HepG2 (cell line): Measurements from ENCODE around the gene STOM. TPM values are rescaled to one million over a fixed set of nuclear protein-coding genes. Genes with fewer than 3 reads are reported as not detected.

ENCODE experiments used
- KAT8 ChIP-seq: IDR thresholded peaks from 2 replicates; pipeline ENCODE4 v1.6.1; 2016; ENCODE audit warnings: missing genetic modification reagents, missing compliant biosample characterization
- MBD4 ChIP-seq: IDR thresholded peaks from 2 replicates; pipeline ENCODE4 v1.6.1; 2012; ENCODE audit warnings: low read length, inconsistent platforms, borderline replicate concordance
- MED1 ChIP-seq: sonication (generic); formaldehyde crosslinking; IDR thresholded peaks from 2 replicates; pipeline ENCODE4 v1.4.0; 2020; ENCODE audit warnings: missing genetic modification reagents
- PCBP2 ChIP-seq: fragments of 200-400 bp; formaldehyde crosslinking; optimal IDR thresholded peaks from 2 replicates; pipeline ENCODE3; 2018; ENCODE audit warnings: low read length, low read depth; ENCODE audit not compliant: poor library complexity, severe bottlenecking
- RNF2 ChIP-seq: fragments of 450-650 bp; conservative IDR thresholded peaks from 2 replicates; pipeline ENCODE4 v1.6.1; 2016; ENCODE audit warnings: low read depth
- SALL1 ChIP-seq: sonication (generic); formaldehyde crosslinking; IDR thresholded peaks from 2 replicates; pipeline ENCODE4 v1.8.0; 2022; ENCODE audit warnings: mild to moderate bottlenecking, missing genetic modification reagents
- SP5 ChIP-seq: IDR thresholded peaks from 2 replicates; pipeline ENCODE4 v1.6.1; 2016; ENCODE audit warnings: low read depth, borderline replicate concordance
- TGIF2 ChIP-seq: IDR thresholded peaks from 2 replicates; pipeline ENCODE4 v1.6.1; 2016; ENCODE audit warnings: control low read depth, missing compliant biosample characterization
- ZFP82 ChIP-seq: sonication (generic); formaldehyde crosslinking; IDR thresholded peaks from 2 replicates; pipeline ENCODE4 v1.5.1; 2020; ENCODE audit warnings: mild to moderate bottlenecking, missing genetic modification reagents, borderline replicate concordance
- ZNF160 ChIP-seq: sonication (generic); formaldehyde crosslinking; IDR thresholded peaks from 2 replicates; pipeline ENCODE4 v1.8.0; 2022; ENCODE audit warnings: mild to moderate bottlenecking, inconsistent platforms, missing genetic modification reagents
- ZNF251 ChIP-seq: sonication (generic); formaldehyde crosslinking; IDR thresholded peaks from 2 replicates; pipeline ENCODE4 v1.9.0; 2021; ENCODE audit warnings: mild to moderate bottlenecking, missing genetic modification reagents
- ZNF326 ChIP-seq: sonication (generic); formaldehyde crosslinking; IDR thresholded peaks from 2 replicates; pipeline ENCODE4 v1.4.0; 2020; ENCODE audit warnings: missing genetic modification reagents, borderline replicate concordance
- polyA plus RNA-seq, 8 experiments: library from polyadenylated mRNA; depleted of rRNA in 3 of 8; stranded (reverse) in 7 of 8; unstranded in 1 of 8; fragments of >200 nt; fragmentation: Illumina TruSeq in 4 of 8; extraction: Trizol in 4 of 8; gene quantifications; 2 replicates each; pipeline versions ENCODE4 v1.2.1 to v1.2.3, GENCODE V29; 2011 to 2016; ENCODE audit warnings: low read depth in 4 of 8, missing spikeins in 1 of 8, mixed read lengths in 1 of 8; ENCODE audit not compliant: insufficient read depth in 1 of 8
- total RNA-seq, 5 experiments: library from RNA; depleted of rRNA; stranded (reverse); fragments of >200 nt; fragmentation: Illumina TruSeq; extraction: Trizol; gene quantifications; 2 replicates each; pipeline ENCODE4 v1.2.3, GENCODE V29; 2016; ENCODE audit warnings: low read depth in 1 of 5
- TF ChIP-seq, protein P1 (sequence below): IDR thresholded peaks from 2 replicates; pipeline ENCODE4 v1.6.1; 2016; ENCODE audit warnings: low read depth, borderline replicate concordance
- TF ChIP-seq, protein P2 (sequence below): sonication (generic); formaldehyde crosslinking; IDR thresholded peaks from 2 replicates; pipeline ENCODE4 v1.4.0; 2020; ENCODE audit warnings: missing genetic modification reagents, borderline replicate concordance
- TF ChIP-seq, protein P3 (sequence below): IDR thresholded peaks from 2 replicates; pipeline ENCODE4 v1.6.1; 2012; ENCODE audit warnings: low read depth, low read length, improper control_type of control experiment
- TF ChIP-seq, protein P4 (sequence below): sonication (generic); formaldehyde crosslinking; IDR thresholded peaks from 2 replicates; pipeline ENCODE4 v1.9.0; 2021; ENCODE audit warnings: missing genetic modification reagents, borderline replicate concordance
- TF ChIP-seq, protein P5 (sequence below): sonication (generic); formaldehyde crosslinking; IDR thresholded peaks from 2 replicates; pipeline ENCODE4 v1.5.1; 2020; ENCODE audit warnings: missing genetic modification reagents, mild to moderate bottlenecking, borderline replicate concordance
- TF ChIP-seq, protein P6 (sequence below): IDR thresholded peaks from 2 replicates; pipeline ENCODE4 v1.6.1; 2016; ENCODE audit warnings: missing compliant biosample characterization, missing genetic modification reagents, borderline replicate concordance

The STOM gene
- total and polyA plus RNA-seq, 2 of the 13 experiments (the other 11 are each of a cell fraction or from before 2014, with no cell fraction given): 43.6 to 165 TPM

DNA sequence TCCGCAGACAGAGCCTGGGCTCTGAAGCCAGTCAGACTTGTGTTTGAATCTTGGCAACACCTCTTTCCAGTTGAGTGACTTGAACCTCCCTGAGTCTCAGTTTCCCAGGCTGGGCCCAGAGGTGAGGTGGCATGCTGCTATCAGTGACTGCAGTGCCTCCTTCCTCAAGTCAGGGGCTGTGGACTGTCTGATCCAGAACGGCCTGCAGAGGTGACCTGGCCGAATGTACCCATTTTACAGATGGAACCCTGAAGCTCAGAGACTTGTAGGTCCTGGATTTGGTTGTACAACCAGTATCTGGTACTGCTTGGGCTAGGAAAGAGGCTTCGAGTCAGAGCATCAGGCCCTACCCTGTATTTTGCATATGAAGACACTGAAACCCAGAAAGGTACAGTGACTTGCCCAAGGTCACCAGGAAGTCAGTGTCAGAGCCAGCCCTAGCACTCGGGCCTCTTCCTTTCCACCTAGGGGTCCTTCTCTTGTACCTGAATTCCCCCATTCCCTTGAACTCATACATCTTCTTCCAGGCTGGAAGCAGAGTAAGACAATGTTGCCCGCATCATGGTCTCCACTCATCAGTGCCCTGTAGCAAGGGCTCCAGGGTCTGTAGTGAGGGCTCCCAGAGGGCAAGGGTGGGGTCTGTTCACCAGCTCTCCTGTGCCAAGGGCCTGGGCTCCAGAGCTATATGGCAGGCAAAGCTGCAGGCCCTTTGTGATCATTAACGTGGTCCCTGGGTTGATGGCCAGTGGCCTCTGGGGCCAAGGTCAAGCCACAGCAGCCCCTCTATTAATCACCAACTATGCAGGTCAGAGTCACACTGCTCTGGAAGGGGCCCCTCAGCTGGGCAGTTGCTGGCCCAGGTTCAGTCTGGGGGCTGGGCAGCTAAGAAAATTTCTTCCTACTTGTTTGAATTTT, 73.6 kb downstream of the STOM start (continued):
- TF ChIP-seq SP5 (CRISPR knock-in tag): peak; percentile 66; the same call in 1 of the 2 replicates
- peak; percentile 96 for TF ChIP-seq MED1
- no peak for TF ChIP-seq ZNF251 (CRISPR knock-in tag)
- TF ChIP-seq ZFP82 (CRISPR knock-in tag): peak; percentile 11; the same call in 1 of the 2 replicates
- TF ChIP-seq MBD4: no peak
- TF ChIP-seq, protein P1, sequence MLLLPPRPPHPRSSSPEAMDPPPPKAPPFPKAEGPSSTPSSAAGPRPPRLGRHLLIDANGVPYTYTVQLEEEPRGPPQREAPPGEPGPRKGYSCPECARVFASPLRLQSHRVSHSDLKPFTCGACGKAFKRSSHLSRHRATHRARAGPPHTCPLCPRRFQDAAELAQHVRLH (CRISPR knock-in tag): peak; percentile 46; the same call in 1 of the 2 replicates
- TF ChIP-seq, protein P2, sequence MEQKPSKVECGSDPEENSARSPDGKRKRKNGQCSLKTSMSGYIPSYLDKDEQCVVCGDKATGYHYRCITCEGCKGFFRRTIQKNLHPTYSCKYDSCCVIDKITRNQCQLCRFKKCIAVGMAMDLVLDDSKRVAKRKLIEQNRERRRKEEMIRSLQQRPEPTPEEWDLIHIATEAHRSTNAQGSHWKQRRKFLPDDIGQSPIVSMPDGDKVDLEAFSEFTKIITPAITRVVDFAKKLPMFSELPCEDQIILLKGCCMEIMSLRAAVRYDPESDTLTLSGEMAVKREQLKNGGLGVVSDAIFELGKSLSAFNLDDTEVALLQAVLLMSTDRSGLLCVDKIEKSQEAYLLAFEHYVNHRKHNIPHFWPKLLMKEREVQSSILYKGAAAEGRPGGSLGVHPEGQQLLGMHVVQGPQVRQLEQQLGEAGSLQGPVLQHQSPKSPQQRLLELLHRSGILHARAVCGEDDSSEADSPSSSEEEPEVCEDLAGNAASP (CRISPR knock-in tag): peak; percentile 96
- no peak for TF ChIP-seq PCBP2
- TF ChIP-seq, protein P3, sequence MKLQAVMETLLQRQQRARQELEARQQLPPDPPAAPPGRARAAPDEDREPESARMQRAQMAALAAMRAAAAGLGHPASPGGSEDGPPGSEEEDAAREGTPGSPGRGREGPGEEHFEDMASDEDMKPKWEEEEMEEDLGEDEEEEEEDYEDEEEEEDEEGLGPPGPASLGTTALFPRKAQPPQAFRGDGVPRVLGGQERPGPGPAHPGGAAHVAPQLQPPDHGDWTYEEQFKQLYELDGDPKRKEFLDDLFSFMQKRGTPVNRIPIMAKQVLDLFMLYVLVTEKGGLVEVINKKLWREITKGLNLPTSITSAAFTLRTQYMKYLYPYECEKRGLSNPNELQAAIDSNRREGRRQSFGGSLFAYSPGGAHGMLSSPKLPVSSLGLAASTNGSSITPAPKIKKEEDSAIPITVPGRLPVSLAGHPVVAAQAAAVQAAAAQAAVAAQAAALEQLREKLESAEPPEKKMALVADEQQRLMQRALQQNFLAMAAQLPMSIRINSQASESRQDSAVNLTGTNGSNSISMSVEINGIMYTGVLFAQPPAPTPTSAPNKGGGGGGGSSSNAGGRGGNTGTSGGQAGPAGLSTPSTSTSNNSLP: peak; percentile 86
- TF ChIP-seq ZNF160 (CRISPR knock-in tag): no peak
- TF ChIP-seq, protein P4, sequence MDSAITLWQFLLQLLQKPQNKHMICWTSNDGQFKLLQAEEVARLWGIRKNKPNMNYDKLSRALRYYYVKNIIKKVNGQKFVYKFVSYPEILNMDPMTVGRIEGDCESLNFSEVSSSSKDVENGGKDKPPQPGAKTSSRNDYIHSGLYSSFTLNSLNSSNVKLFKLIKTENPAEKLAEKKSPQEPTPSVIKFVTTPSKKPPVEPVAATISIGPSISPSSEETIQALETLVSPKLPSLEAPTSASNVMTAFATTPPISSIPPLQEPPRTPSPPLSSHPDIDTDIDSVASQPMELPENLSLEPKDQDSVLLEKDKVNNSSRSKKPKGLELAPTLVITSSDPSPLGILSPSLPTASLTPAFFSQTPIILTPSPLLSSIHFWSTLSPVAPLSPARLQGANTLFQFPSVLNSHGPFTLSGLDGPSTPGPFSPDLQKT (CRISPR knock-in tag): no peak
- TF ChIP-seq, protein P5, sequence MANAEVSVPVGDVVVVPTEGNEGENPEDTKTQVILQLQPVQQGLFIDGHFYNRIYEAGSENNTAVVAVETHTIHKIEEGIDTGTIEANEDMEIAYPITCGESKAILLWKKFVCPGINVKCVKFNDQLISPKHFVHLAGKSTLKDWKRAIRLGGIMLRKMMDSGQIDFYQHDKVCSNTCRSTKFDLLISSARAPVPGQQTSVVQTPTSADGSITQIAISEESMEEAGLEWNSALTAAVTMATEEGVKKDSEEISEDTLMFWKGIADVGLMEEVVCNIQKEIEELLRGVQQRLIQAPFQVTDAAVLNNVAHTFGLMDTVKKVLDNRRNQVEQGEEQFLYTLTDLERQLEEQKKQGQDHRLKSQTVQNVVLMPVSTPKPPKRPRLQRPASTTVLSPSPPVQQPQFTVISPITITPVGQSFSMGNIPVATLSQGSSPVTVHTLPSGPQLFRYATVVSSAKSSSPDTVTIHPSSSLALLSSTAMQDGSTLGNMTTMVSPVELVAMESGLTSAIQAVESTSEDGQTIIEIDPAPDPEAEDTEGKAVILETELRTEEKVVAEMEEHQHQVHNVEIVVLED (CRISPR knock-in tag): no peak
- TF ChIP-seq, protein P6, sequence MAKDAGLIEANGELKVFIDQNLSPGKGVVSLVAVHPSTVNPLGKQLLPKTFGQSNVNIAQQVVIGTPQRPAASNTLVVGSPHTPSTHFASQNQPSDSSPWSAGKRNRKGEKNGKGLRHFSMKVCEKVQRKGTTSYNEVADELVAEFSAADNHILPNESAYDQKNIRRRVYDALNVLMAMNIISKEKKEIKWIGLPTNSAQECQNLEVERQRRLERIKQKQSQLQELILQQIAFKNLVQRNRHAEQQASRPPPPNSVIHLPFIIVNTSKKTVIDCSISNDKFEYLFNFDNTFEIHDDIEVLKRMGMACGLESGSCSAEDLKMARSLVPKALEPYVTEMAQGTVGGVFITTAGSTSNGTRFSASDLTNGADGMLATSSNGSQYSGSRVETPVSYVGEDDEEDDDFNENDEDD (CRISPR knock-in tag): no peak
- TF ChIP-seq SALL1 (CRISPR knock-in tag): peak; percentile 97
- TF ChIP-seq ZNF326 (CRISPR knock-in tag): no peak
- peak; percentile 83 for TF ChIP-seq KAT8
- TF ChIP-seq TGIF2: peak; percentile 30; the same call in 1 of the 2 replicates
- TF ChIP-seq RNF2: no peak
